Breast epithelium (tissue), 4 donors: ENCODE data around the gene ABCC11. TPM values are rescaled to one million over a fixed set of nuclear protein-coding genes. Genes with fewer than 3 reads are reported as not detected.

Source experiments
- DNase-seq, 2 donors: peaks; one replicate each; pipeline ENCODE4 v3.0.0-alpha.2; 2019; ENCODE audit warnings: low spot score in 2 of 2
- H3K27ac ChIP-seq, 2 donors: fragments of 200-600 bp; sonication (generic) in 1 of 2; one replicate each; pipeline ENCODE4 v1.5.1; 2016 to 2019; ENCODE audit warnings: mild to moderate bottlenecking in 1 of 2
- H3K27me3 ChIP-seq, 2 donors: fragments of 200-600 bp; sonication (generic) in 1 of 2; one replicate each; pipeline versions ENCODE4 v1.5.1 to v1.6.0; 2017 to 2019; ENCODE audit warnings: control low read depth in 1 of 2, mild to moderate bottlenecking in 1 of 2
- H3K36me3 ChIP-seq: fragments of 200-600 bp; one replicate; pipeline ENCODE4 v1.5.1; 2019
- H3K4me1 ChIP-seq, 2 donors: fragments of 200-600 bp; sonication (generic); one replicate each; pipeline ENCODE4 v1.5.1; 2016 to 2019; ENCODE audit warnings: control low read depth in 1 of 2
- H3K4me3 ChIP-seq, 3 donors: fragments of 200-600 bp; sonication (generic); 1 replicate in 2 of 3; 2 replicates in 1 of 3; pipeline ENCODE4 v1.5.1; 2016 to 2019; ENCODE audit warnings: mild to moderate bottlenecking in 3 of 3, moderate library complexity in 2 of 3
- H3K9me3 ChIP-seq, 2 donors: fragments of 200-600 bp; sonication (generic) in 1 of 2; one replicate each; pipeline ENCODE4 v1.5.1; 2016 to 2019; ENCODE audit warnings: control low read depth in 1 of 2
- CTCF ChIP-seq, 3 donors: fragments of 450-650 bp; IDR thresholded peaks; one replicate each; pipeline ENCODE4 v1.5.1; 2016 to 2017; ENCODE audit warnings: antibody characterized with exemption in 3 of 3, mild to moderate bottlenecking in 3 of 3, moderate library complexity in 3 of 3
- POLR2A ChIP-seq: fragments of 450-650 bp; IDR thresholded peaks from one replicate; pipeline ENCODE4 v1.6.1; 2016; ENCODE audit warnings: antibody characterized with exemption, mild to moderate bottlenecking, moderate library complexity
- POLR2AphosphoS5 ChIP-seq, 3 donors: sonication (generic); formaldehyde crosslinking; IDR thresholded peaks; one replicate each; pipeline ENCODE4 v1.6.1; 2017; ENCODE audit warnings: antibody characterized with exemption in 3 of 3
- intact Hi-C: fragments of 100-400 bp; cut with DNase I; formaldehyde crosslinking; loops from one replicate; pipeline ENCODE4 v1.15.1; 2023; ENCODE audit warnings: low total_unique reads
- total RNA-seq, 3 donors: library from RNA; depleted of rRNA; stranded (reverse); fragments of >200 nt; gene quantifications; one replicate each; pipeline ENCODE4 v1.1.0, GENCODE V29; 2016

Gene ABCC11
- total RNA-seq, 3 donors from 2014 or later: 0.32 to 31.8 (median 5.4) TPM

GRCh38 chr16:48124266-48124665, 123.1 kb downstream of the ABCC11 start:
- TF ChIP-seq POLR2A: no peak
- no peak for TF ChIP-seq POLR2AphosphoS5 (IDR thresholded peaks at IDR 0.05)
- no peak for TF ChIP-seq CTCF (IDR thresholded peaks at IDR 0.05)
- DNase-seq: no peak
- Histone ChIP-seq H3K36me3 (no peaks in the 10 kb centered on the region), H3K9me3 (no peaks in the 10 kb centered on the region), H3K27ac (no peak overlapping the region), H3K4me1 (no peaks in the 10 kb centered on the region), H3K27me3 (no peaks in the 10 kb centered on the region), H3K4me3 (no peak overlapping the region)
- intact Hi-C loops: no loop called here

- Histone ChIP-seq H3K9me3 (no peaks in the 10 kb centered on the region), H3K4me1 (no peaks in the 10 kb centered on the region), H3K4me3 (no peak overlapping the region), H3K36me3 (no peaks in the 10 kb centered on the region), H3K27me3 (no peaks in the 10 kb centered on the region), H3K27ac (no peak overlapping the region)
- DNase-seq: no peak
- intact Hi-C loops: no loop called here
- TF ChIP-seq CTCF (IDR thresholded peaks at IDR 0.05) (no peak), POLR2A (no peak), POLR2AphosphoS5 (IDR thresholded peaks at IDR 0.05) (no peak)
Observed at GRCh38 chr16:48123104-48123788, 124.1 kb downstream of the ABCC11 start.

- DNase-seq: no peak
- Histone ChIP-seq H3K4me3 (no peak overlapping the region), H3K4me1 (no peaks in the 10 kb centered on the region), H3K9me3 (no peaks in the 10 kb centered on the region), H3K36me3 (no peaks in the 10 kb centered on the region), H3K27ac (no peak overlapping the region), H3K27me3 (no peaks in the 10 kb centered on the region)
- TF ChIP-seq POLR2AphosphoS5 (IDR thresholded peaks at IDR 0.05) (no peak), CTCF (IDR thresholded peaks at IDR 0.05) (no peak), POLR2A (no peak)
- intact Hi-C loops: no loop called here
Observed at GRCh38 chr16:48121276-48121675, 126.1 kb downstream of the ABCC11 start.

- Histone ChIP-seq H3K9me3 (no peaks in the 10 kb centered on the region), H3K27me3 (no peaks in the 10 kb centered on the region), H3K36me3 (no peaks in the 10 kb centered on the region), H3K4me1 (no peaks in the 10 kb centered on the region), H3K4me3 (no peak overlapping the region), H3K27ac (no peak overlapping the region)
- TF ChIP-seq POLR2AphosphoS5 (IDR thresholded peaks at IDR 0.05) (no peak), CTCF (IDR thresholded peaks at IDR 0.05) (no peak), POLR2A (no peak)
- intact Hi-C loops: no loop called here
- no peak for DNase-seq
Observed at GRCh38 chr16:48118841-48119240, 128.5 kb downstream of the ABCC11 start.

- intact Hi-C loops: no loop called here
- H3K36me3 ChIP-seq: no peaks in the 10 kb centered on the region
- H3K4me3 ChIP-seq: no peak overlapping the region
- no peaks in the 10 kb centered on the region for H3K4me1 ChIP-seq
- no peaks in the 10 kb centered on the region for H3K9me3 ChIP-seq
- no peak for TF ChIP-seq POLR2AphosphoS5 (IDR thresholded peaks at IDR 0.05)
- TF ChIP-seq CTCF (IDR thresholded peaks at IDR 0.05): no peak
- no peak for TF ChIP-seq POLR2A
- H3K27ac ChIP-seq: no peak overlapping the region
- no peak for DNase-seq
- H3K27me3 ChIP-seq: no peaks in the 10 kb centered on the region
Observed at GRCh38 chr16:48117217-48118105, 129.9 kb downstream of the ABCC11 start.
